Measurements from ENCODE around the gene PIP4K2A.

DNA sequence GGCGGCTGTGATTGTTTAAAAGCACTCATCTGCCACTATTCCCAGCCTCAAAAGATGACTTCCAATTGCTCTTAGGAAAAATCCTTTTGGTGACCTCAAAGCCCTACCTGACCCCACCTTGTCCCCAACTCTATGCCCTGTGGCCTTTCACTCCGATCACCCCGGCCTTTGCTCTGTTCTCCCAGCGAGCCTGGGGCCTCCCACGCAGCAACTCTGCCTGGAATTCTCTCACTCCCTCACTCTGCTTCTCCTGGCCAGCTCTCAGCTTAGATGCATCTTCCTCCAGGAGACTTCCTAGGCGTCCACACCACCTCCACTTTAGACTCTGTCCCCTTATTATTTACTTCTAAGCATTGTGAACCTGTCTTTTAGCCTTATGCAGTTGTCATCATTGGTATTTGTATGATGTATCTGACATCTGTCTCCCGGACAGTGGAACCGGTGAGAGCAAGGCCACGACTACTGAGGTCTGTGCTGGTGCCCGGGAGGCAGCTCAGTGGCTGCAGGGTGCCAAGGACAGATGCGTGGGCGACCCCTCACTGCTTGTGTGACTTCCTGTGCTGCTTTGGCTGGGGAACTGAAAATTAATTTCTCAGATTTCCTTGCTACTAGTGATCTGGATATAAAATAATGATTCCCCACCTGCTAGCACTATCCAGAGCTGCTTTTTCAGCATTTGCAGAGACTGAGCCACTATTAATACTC, 63.0 kb downstream of the PIP4K2A start:
- TF ChIP-seq, protein P1, sequence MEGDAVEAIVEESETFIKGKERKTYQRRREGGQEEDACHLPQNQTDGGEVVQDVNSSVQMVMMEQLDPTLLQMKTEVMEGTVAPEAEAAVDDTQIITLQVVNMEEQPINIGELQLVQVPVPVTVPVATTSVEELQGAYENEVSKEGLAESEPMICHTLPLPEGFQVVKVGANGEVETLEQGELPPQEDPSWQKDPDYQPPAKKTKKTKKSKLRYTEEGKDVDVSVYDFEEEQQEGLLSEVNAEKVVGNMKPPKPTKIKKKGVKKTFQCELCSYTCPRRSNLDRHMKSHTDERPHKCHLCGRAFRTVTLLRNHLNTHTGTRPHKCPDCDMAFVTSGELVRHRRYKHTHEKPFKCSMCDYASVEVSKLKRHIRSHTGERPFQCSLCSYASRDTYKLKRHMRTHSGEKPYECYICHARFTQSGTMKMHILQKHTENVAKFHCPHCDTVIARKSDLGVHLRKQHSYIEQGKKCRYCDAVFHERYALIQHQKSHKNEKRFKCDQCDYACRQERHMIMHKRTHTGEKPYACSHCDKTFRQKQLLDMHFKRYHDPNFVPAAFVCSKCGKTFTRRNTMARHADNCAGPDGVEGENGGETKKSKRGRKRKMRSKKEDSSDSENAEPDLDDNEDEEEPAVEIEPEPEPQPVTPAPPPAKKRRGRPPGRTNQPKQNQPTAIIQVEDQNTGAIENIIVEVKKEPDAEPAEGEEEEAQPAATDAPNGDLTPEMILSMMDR (conservative IDR thresholded peaks at IDR 0.05; ENCODE audit: low read depth, low read length): no peak
- no peak for TF ChIP-seq EZH2 (IDR thresholded peaks at IDR 0.05; ENCODE audit: low read length, unreplicated experiment)

All from PC-3 (cell line).